Fibroblast of peridontal ligament (primary cell): ENCODE results near the gene TCL1A.
"Not testable (repeated sequence)": the region's sequence is repeated elsewhere in the genome, so short reads cannot be mapped to it uniquely, and the experiment has no call there.

Source experiments
- DNase-seq: peaks from one replicate; pipeline ENCODE4 v3.0.0-alpha.2; 2010; ENCODE audit errors: extremely low read depth

The TCL1A gene

DNA sequence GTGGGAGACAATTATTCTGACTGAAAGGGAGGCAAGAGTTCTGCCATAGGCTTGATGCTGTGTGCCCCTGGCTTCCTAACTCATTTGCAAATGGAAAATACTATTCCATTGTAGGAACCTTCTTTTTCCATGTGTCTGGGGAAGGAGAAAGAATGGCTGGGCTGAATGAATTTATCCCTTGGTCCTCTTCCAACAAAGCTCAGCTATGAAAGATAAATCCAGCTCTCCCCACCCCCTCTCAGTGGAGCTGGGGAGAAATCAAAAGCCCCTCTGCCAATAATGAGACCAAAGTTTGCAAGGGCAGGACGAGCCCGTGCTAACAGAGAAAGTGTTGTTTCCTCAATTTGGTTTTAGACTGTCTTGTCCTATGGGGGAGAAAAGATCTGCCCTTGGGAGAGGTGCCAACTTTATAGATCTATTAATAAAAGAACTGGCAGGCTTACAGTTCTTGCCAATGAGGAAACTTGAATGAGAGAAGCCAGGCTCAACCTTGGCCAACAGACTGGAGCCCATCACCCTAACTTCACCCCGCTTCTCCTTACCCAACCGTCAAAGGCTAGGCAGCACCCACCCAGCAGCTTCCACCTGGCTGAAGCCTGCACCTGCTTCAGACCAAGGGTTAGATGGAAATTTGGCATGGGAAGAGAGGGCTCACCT lies 36.6 kb downstream of the TCL1A start:
- no peak for DNase-seq

DNA sequence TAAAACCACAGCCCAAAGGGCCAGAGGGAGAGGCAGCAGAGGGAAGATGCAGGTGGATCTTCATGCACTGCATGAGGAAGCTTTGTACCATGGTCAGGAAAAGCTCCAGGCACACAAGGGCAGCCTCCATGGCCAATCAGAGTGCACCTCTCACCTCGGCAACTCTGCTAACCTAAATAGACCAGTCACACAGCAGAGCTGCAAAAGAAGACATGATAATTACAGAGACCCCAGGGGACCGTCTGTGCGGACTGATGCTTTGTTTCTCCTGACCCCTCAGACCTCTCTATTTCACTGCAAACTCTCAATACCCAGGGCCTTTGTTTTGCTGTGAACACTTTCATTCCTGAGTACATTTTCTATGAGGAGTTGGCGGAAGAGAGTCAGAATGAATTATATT lies 38.4 kb downstream of the TCL1A start:
- no peak for DNase-seq

DNA sequence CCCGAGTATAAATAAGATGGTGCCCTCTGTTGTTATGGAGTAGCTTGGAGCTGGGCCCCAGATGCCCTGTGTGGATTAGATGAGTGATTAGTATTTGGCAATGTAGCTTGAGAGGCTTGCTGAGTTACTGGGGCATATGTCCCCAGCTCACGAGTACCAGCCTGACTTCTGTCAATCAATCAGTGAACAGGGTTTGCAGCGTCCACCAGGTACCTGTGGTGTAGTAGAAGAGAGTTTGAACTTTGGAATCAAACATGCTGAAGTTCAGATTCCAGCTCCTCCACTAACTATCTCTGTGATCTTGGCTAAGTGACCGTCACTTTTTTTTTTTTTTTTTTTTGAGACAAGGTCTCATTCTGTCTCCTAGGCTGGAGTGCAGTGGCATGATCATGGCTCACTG lies 39.3 kb downstream of the TCL1A start:
- DNase-seq: no peak

DNA sequence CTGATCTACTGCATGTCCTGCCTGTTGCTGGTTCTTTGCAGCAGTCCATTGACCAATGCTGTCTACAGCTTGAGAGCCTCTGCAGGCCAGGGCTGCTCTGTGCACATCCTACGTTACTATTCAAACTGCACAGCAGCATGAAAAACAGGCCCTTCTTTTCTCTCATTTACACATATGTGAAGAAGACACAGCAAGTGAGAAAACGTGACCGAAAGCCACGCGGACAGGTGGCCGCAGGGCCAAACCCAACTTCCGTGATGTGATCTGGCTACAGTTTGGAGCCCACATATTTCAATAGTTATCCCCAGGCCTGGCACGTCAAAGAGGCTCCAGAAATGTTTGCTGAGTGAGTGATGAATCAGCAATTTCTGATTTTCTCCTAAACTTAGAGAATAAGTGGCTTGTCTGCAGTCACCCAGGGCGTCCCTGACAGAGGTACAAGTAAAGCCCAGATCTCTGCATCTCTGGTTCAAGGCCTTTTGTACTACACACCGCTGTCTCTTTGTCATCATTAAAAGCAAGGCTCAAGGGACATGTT lies 45.6 kb downstream of the TCL1A start:
- DNase-seq: no peak

DNA sequence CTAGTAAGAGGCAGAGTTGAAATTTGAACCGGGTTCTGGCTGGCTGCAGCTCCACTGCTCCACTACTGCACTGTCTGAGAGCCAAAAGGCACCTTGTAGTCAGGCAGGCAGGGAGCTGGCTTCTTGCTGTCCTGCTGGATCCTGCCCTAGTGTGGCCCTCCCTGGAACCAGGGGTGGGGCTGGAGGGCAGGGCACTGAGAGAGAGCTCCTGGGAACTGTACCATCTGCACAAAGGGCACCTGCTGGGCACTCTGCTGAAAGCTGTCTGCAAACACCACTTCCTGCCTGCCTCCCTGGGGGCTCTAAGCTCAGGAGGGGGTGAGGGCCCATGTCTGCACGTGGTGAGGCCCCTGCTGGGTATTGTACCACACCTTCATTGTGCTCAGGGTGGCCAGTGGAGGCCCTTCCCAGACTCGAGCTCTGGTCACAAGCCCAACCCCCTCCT lies 46.7 kb downstream of the TCL1A start:
- no peak for DNase-seq

DNA sequence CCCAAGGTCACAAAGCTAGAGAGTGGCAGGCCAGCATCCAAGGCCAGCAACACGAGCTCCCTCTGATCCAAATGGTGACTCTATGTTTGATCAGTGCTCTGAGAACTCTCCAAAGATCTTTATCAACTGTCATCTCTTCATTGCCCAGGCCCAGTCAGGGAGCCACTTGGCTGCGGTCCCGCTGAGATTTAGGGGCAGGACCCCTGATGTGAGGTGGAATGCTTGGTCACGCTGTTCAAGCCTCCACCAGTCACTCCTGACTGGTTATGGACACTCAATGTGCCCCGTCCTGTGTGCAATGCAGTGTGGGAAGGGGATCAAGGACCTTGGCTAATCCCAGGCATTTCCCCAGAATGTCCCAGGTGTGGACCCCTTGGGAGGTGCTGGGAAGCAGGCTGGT lies 47.5 kb downstream of the TCL1A start:
- no peak for DNase-seq

DNA sequence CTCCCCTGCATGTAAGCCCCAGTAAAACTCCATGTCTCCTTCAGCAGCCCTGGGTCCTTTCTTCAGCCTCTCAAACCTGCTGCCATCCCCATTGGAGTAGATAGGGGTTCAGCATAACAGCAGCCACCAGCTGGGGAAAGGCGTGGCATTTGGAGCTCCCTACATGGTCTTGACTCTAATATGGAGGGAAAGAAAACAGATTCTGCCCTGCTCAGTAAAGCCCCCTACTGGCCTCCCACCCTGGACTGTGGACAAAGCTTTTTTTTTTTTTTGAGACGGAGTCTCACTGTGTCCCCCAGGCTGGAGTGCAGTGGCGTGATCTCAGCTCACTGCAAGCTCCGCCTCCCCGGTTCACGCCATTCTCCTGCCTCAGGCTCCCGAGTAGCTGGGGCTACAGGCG lies 48.4 kb downstream of the TCL1A start:
- DNase-seq: not testable (repeated sequence)

DNA sequence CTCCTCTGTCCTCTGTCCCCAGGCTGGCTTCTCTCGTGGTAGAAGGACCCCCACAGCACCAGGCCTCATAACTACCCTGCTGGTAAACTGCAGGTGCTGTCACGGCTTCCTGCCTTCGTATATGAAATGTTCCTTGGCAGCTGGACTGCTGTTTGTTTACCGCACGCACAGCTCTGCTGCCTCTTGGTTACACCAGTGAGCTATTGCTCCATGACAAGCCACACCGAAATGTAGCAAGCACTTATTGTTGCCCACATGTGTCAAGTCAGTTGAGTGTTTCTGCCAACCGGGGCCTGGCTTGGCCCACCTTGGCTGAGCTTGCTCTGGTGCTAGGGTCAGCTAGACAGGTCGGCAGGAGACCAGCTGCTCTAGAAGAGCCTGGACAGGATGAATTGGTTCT lies 49.4 kb downstream of the TCL1A start:
- DNase-seq: no peak

DNA sequence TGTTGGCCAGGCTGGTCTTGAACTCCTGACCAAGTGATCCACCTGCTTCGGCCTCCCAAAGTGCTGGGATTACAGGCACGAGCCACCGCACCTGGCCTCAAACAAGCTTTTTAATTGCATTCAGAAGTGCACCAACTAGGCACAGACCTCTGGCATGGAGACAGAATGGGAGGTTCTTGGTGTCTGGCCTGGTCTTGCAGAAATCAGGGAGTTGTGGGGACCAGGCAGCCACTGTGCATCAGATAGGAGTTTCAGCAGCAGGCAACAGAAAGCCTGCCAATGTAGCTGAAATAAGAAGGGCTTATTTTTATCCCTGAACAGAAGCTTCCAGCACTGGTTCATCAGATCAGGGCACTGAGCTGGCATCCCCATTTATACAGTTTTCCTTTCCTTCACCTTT lies 49.9 kb downstream of the TCL1A start:
- no peak for DNase-seq

DNA sequence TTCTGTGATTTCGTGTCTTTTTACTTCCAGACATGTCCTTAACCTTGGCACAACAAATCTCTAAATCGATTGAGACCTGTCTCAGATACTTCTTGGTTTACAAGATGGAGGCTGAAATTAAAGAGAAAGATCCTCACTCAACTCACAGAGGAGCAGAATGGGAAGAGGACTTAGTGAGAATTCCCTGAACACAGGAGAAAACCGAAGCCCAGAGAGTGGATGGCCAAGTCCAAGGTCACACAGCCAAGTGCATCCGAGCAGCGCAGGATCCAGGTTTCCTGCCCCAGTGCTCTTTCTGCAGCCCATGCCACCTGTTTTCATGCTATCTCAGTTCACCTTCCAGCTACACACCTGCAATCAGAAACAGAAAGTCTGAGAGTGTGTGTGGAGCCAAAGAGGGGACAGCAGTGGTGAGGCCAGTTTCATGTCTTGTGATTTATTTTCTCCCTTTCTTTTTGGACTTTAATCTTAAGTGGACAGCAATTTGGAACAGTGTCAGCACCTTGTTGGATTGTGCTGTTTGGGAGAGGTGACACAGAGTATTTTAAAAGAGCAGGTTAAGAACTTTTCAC lies 50.6 kb downstream of the TCL1A start:
- no peak for DNase-seq

DNA sequence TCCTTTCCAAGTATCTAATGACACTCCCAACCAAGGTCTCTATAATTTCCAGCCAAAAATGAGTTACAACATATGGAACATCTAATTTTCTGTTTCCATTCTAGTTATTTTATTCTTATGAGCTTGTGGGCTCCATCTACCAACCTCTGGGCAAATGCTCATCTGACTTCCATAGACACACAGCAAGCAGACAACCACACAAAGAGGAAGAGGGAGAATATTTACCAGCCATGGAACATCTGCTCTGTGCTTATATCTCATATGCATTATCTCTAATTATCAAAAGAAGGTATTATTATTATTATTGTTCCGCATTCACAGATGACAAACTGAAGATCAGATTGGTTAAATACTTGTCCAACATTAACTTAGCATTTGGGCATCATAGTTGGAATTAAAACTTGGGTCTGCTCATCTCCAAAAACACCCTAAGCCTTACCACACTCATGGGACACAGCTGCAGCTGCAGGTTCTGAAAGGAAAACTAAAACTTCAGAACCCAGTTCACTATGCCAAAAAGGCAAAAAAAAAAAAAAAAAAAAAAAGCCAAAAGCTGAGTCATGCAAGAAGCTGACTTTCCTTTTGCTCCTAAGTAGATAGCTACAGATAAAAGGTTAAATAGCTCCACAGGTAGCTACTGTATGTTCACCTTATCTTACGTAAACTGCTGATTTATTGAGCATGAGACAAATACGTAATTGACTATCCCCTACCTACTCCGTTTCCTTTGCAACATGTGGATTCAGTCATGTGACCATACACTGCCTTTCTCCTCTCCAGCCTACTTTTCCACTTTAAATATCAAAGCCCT lies 51.3 kb downstream of the TCL1A start:
- DNase-seq: peak; percentile 7

DNA sequence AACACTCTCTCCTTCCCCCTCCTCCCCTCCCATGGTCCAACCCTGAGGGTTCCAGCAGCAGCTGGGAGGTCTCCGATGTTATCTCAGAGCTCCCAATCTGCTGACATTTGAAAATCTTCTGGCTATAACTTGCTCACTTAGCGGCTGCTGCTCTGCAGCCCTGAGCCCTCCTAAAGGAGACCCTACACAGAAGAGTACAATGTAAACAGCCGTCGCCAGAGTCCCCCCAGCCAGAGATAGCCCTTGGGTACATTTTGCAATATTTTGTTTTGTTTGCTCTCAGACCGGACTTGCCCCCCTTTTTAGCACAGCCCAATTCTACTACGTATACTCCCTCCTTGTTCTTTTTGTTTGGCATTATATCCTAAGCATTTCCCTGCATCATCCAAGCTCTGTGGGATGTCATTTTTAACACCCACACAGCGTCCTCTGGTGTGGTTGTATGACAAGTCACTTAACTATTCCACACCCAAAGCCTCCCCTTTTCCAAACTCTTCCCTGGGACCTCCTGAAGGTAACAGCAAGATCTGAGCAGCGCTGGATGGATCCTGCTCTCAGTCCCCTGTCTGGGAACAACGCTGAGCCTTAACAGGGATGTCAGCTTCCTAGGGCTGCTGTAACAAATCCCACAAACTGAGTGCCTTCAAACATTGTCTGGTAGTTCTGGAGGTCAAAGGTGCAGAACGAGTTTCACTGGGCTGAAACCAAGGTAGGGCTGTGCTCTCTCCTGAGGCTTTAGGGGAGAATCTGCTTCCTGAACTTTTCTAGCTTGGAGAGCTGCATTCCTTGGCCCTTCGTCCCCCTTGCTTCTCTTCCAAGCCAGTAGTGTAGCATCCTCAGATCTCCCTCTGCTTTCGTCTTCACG lies 53.0 kb downstream of the TCL1A start:
- DNase-seq: no peak

DNA sequence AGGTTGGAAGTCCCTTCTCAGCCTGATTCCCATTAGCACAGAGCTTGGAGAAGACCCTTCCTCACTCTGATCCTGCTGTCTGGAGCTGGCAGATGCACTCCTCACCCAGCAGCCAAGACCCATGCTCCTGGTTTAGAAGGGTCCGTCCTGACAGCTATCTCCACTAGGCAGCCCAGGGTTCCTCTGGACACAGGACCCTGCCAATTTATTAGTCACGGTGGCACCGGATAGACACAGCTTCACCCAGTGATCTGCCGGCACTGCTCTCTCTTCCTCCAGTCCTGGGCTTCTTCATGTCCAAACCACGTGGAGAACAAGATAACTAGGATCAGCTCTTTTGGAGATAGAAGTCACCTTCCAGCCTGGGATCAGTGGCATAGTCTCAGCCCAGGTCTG lies 53.9 kb downstream of the TCL1A start:
- DNase-seq: no peak
